Kidney tubule cell (primary cell): ENCODE results near the gene SIGLEC1.

Experiments used
- DNase-seq: peaks from one replicate; pipeline ENCODE4 v3.0.0-alpha.2; 2018; ENCODE audit warnings: low spot score

SIGLEC1 gene

DNA sequence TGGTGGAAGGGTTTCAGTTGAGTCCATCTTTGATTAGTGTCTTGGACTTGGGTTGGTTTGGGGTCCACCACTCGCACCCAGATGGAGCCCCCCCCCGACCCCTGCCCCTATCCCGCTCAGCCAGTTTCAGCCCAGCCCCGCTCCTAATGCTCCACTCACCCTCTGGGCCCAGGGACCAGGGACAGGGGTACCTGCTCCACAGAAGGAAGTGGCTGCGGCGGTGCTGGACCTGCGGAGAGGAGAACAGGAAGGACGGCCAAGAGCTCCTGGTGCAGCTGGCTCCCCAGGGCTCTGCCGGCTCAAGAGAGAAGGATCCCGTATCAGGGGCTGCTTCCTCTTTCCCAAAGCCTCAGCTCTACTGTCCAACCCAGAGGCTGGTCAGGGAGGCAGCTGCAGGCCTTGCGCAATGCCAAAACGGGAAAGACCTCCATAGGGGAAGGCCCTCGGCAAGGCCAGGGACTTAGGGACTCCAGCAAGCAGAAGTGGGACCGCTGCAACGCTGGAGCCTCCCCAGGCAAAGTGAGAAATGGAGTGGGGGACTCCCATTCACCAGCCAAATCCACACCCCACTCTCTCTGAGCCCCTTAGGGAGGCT, at the start of gene SIGLEC1:
TSS of gene SIGLEC1 (minus strand) at position 322 of the 595 bp plus-strand sequence. CDS start 5,472 bp downstream, outside the sequence.
- no peak for DNase-seq

DNA sequence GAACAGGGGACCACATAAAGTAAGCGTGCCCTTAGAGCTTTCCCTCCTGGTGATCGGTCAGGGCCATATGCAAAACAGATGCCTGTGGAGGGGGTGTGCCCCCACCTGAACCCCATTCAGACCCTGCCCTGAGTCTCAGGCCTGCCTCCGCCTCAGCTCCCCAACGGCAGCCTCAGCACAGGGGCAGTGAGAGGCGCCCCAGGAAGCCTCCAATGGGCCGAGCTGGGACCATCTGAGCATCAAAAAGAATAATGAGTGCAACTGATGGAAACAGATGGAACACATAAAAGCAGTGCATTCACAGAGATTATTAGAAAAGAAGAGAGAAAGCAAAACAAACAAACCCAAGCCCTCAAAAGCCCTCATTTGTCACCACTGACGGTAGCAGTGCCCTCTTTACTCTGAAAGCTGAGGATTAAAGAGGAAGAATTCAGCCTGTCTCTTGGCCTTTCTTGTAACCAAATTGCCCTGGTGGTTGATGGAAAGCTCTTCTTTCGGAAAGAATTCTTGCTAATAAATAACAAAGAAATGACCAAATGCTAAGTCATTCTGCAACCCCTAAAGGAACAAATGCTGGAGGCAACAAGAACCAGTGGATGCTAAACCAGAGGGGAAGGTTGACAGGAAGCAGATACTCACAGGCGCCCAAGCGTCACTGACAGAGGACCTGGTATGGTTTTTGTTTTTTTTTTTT, 48.4 kb upstream of the SIGLEC1 start:
- peak; percentile 67 for DNase-seq

DNA sequence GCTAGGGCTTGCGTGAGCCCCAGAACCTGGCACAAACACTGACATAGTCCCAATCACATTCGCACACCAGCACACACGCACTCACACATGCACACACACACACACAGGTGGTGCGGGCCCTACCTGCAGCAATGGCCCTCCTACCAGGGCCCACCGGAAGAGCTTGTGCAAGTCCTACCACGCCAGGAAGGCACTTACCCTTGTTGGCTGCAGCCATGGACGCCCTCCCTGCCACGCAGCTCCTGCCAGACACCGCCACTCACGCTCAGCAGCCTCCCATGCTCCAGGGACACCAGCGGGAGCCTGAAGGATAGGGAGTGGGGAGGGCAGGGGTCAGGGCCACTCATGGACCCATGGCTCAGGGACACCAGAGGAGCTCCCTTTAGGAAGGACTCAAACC, 47.5 kb upstream of the SIGLEC1 start:
- no peak for DNase-seq

DNA sequence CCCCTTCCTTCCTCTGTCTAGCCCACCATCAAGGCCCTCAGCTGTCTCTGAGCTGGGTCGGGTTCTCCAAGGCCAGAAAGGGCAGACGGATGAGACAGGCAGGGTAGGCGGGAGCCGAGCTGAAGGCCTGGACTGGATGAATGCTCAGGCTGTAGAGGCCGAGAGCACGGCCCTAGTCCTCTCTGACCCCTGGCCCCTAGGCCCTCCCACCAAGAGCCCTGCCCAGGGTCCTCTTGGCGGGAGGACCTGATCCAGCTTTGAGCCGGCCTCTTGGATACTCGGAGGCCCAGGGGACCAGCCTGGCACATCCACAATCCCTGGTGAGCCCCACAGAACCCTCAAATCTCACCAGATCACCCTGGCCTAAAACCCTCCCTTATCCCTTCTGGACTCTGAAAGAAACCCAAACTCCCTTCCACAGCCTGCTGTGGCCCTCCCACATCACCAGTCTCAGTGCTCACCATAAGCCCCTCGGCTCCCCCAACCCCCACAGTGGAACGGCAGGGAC, 47.0 kb upstream of the SIGLEC1 start:
- DNase-seq: no peak

DNA sequence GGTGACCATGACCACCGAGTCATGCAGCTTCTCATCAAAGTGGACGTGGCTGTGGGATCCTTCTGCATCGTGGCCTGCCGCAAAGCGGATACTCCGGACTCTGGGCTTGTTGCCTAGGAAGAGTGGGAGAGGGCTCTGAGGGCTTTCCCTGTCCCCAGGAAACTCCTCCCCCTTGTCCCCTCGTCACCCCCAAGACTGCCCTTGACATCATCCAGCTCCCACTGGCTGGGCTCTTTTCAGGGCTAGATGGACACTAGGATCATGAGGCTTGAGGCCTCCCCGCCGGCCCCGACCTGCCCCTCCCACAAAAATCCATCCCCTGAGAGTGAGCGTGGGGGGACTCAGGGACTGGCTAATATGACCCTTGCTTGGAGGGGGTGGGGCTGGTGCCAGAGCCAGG, 46.2 kb upstream of the SIGLEC1 start:
- DNase-seq: no peak

DNA sequence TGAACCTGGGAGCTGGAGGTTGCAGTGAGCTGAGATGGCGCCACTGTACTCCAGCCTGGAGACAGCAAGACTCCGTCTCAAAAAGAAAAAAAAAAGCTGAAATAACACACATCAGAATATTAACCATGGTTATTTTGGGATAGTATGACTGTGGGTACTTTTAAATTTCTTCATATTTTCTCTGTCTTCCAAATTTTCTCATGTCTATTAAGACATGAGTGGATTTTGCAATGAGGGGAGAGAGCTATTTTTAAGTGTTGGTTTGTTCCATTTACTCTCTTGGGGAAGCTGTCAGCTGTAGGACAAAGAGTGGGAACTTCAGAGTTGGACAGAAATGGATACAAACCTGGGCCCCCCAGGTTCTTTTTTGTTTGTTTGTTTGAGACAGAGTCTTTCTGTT, 44.9 kb upstream of the SIGLEC1 start:
- DNase-seq: no peak

DNA sequence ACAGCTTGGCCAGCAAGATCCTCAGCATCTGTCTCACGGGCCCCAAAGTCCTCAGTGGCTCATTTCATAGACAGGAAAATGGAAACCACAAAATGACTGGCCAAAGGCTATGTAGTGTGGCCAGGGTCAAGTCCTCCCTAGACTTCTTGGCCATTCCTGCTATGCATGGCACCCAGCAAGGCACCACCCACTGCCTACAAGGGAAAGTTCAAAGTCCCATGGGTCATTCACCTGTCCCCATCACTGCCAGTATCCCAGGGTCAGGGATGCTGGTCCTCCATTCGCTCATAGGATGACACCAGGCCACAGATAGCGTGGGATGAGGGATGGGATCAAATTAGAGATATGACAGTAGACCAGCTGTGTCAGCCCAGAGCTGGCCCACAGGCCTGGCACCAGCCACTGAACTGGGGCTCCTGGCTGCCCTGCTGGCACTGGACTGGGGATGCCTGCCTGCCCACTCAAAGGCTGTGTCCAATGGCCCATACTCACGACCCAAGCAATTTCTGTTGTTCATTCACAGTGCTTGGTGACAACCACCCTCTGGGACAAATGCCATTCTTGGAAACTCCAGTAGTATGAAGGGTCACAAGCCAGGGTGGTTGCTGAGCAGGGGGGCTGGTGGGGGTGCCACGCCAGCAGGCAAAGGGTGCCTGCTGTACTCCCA, 43.5 kb upstream of the SIGLEC1 start:
- DNase-seq: no peak

DNA sequence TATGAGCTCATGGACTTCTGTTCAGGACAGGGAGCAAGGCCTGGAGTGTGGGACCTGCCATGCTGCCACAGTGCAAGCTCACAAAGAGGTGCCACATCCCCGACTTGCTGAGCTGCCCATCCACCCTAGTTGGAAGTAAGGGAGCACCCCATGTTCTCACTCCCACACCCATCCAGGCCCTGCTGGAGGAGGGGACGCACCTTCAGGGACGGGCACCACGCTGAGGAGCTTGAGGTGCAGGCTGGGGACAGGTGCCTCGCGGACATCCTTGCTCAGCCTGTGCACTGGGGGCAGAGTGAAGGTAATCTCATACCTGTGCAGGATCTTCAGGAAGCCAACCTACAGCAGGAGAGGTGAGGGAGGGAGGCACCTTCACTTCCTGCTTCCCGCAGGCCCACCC, 42.9 kb upstream of the SIGLEC1 start:
- no peak for DNase-seq

DNA sequence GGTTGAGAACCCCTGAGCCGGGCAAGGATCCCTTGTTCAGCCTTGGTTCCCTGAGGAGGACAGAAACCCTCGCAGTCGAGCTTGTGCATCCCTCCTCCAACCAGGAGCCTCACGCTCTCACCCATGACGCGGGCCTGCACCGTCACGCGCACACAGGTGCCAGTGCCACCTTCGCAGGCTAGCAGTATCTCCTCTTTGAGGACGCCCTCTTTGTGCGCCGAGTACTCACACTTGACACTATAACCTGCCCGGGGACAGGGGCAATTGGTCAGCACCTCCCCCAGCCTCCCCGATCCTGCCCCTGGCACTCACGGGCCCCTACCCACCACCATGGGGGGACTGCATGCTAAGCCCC, 41.9 kb upstream of the SIGLEC1 start:
- no peak for DNase-seq

DNA sequence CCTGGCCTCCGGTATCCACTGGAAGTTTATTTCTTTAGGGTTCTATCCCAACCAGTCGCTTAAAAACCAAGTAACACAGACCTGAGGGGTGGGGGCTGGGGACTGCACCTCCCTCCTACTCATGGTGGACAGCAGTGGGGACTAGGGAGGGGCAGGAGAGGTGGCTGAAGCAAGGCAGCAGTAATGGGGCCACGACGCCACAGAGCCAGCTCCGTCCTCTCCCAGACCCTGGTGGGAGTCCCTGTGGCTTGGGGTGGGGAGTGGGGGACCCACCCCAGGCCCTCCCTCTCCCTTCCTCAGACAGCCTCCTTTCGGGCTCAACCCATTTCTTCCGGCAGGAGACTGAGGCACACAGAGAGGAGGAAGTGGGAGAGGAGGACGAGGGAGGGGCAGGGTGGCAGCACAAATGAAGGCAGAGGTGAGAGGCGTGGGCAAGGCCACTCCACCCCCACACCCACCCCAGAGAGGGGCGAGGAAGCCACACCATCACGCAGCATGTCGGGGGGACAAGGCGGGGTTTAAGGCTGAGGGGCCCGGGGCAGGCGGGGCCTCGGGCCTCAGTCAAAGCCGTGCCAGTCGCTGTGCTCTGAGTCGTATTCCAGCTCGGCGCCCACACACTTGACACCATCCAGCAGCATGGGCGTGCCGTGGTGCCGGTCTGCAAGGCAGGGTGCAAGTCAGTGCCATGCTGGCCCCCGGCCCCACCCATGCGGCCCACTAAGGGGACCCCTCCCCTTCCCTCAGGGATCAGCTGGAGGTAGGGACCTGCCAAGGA, 41.3 kb upstream of the SIGLEC1 start:
- no peak for DNase-seq

DNA sequence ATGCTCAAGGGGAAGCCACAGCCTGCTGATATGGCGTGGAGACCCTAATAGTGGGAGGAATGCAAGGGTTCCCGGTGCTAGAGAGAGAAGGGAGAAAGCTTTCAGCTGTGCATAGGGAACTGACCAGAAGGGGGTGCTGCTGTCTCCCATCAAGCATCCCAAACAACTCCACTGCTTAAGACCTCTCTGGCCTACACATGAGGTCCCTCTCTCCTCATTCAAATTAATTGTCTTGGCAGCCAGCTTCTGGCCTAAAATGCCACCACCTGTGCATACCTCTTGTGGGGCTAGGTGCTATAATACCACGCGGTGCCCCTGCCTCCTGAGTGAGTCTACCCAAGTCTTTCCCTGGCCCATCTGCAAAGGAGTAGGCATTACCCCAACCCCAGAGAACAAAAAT, 40.7 kb upstream of the SIGLEC1 start:
- peak; percentile 59 for DNase-seq

DNA sequence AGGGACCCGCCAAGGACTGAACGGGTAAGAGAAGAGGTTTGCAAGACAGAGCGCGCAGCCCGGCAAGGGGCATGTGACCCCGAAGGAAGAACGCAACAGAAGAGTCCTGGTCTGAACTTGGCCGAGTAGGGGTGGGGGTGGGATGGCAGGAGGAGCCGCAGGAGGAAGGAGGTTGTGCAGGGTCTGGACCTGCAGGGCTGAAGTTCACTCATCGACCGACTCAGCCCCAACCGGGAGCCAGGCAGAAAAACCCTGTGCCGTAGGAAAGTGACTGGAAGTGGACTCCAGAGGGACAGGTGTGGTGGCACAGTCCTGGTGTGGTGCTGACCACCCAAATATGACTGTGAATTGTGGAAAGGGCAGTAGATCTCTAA, 40.0 kb upstream of the SIGLEC1 start:
- no peak for DNase-seq

DNA sequence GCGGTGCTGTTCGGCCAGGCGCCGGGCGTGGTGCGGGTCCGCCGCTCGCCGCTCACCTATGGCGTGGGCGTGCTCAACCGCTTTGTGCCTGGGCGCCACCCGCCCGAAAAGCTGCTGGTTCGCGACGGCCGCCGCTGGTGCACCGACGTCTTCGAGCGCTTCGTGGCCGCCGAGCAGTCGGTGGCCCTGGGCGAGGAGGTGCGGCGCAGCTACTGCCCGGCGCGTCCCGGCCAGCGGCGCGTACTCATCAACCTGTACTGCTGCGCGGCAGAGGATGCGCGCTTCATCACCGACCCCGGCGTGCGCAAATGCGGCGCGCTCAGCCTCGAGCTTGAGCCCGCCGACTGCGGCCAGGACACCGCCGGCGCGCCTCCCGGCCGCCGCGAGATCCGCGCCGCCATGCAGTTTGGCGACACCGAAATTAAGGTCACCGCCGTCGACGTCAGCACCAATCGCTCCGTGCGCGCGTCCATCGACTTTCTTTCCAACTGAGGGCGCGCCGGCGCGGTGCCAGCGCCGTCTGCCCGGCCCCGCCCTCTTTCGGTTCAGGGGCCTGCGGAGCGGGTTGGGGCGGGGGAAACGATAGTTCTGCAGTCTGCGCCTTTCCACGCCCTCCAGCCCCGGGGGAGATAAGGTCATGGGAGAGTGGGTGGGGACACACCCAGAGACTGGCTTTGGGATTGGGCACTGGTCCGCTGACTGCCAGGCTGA, 39.4 kb upstream of the SIGLEC1 start:
- peak; percentile 27 for DNase-seq

DNA sequence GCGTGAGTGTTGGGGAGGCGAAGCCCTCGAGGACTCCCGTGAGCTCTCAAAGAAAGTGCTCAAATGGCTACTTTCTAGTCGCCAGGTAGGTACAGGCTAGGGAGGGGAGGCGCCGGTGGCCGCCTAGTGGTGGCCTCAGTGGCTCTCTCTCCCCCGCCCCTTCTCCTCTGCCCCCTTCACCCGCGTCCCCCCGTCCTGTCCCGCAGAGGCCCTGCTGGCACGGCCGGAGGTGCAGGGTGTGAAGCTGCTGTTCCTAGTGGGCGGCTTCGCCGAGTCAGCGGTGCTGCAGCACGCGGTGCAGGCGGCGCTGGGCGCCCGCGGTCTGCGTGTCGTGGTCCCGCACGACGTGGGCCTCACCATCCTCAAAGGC, 38.9 kb upstream of the SIGLEC1 start:
- DNase-seq: no peak

DNA sequence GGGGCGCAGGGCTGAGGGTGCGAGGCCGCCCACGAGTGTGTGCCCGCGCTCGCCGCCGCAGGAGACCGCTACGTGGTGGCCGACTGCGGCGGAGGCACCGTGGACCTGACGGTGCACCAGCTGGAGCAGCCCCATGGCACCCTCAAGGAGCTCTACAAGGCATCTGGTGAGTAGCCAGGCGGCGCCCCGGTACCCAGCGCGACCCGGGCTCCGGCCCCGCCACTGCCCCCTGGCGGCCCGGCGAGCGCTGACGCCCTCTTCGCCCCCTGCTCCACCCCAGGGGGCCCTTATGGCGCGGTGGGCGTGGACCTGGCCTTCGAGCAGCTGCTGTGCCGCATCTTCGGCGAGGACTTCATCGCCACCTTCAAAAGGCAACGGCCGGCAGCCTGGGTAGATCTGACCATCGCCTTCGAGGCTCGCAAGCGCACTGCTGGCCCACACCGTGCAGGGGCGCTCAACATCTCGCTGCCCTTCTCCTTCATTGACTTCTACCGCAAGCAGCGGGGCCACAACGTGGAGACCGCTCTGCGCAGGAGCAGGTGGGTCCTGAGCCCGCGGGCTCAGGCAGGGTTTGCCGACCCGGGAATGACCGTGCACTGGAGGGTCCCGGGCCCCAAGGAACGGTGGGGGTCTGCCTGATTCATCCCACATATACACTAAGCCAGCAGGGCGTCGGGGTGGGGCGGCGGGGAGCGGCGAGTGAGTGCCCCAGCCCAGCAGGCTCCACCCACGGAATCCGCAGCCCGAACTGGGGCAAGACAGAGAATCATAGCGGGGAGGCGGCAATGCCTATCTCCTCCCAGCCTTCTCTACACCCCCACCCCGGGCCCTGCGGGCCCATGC, 37.5 kb upstream of the SIGLEC1 start:
- peak; percentile 27 for DNase-seq

DNA sequence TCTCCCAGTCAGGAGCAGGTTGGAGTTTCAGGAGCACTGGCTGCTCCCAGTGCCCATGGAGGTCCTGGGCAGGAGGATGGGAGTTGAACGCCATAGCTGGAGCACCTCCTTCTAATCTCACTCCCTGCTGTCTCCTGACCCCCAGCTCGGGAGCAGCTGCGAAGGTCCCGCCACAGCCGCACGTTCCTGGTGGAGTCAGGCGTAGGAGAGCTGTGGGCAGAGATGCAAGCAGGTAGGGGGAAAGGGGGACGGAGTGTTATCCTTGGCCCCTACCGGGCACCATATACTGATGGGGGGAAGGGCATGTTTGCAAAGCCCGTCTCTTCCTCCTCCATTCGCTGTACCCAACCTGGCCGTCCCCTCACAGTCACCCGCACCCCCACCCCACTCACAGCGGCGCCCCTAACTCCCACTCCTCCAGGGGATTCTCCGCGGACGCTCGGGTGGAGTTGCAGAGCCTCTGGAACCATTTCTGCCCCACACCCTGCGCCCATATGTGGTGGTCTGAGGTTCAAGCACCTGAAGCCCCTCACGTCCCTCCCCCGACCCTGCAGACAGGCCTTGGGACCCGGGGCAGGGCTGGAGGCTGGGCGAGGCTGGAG, 36.8 kb upstream of the SIGLEC1 start:
- DNase-seq: no peak

DNA sequence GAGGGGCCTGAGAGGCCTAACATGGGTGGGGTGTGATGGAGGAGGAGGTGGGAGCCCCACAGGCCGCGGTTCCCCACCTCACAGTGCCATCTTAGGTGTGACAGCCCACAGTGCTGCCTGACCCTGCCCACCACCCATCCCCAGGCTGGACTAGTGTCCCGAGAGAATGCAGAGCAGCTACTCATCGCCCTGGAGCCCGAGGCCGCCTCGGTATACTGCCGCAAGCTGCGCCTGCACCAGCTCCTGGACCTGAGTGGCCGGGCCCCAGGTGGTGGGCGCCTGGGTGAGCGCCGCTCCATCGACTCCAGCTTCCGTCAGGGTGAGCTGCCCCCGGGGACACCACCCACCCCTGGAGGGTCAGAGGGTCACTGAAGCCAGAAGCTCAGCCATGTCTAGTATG, 35.7 kb upstream of the SIGLEC1 start:
- DNase-seq: no peak

DNA sequence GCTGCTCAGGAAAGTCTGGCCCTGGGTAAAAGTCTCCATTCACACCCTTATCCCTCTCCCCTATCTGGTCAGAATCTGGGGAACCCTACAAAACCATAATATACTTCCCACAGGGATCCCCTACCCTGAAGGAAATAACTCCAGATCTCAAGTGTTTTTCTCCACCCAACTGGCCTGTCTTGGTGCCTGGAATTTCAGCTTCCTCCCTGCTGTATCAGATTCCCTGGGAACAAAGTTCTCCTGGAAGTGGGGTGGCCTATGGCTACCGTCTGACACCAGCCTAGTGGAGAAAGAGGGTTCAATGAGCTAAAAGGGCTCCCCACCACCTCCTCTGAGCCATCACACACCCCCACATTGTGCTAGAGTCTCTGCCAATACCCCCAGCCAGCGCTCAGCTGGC, 35.1 kb upstream of the SIGLEC1 start:
- no peak for DNase-seq

DNA sequence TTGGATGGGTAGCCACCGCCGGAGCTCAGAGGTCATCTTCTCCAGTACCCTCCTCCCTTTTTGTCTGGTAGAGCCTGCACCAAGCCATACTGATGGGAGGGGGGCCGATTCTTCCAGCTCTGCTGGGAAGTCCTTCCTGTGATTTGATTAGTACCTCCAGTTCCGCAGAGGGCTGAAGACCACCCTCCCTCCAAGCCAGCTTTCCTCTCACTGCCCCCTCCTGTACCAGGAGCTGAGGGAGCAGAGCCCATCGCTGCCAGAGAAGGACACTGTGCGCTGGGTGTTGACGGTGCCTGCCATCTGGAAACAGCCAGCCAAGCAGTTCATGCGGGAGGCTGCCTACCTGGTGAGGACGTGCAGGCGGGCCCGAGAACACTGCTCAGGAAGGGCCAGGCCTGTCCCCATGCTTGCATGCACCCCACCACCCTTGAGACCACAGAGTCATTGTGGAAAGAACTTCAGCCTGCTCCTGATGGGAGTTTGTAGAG, 33.3 kb upstream of the SIGLEC1 start:
- DNase-seq: no peak
